Stimulated activated CD4-positive, alpha-beta T cell treated with anti-CD3 and anti-CD28 coated beads, Interleukin-1b, Interleukin-23, amount 100 ng/mL, for 1 hour (primary cell): ENCODE data around the gene PLGLB2.
"Not testable (repeated sequence)": the region's sequence is repeated elsewhere in the genome, so short reads cannot be mapped to it uniquely, and the experiment has no call there.

Experiments
- DNase-seq, 2 donors: peaks; one replicate each; pipeline ENCODE4 v3.0.0-alpha.2; 2020; ENCODE audit warnings: low read depth in 2 of 2

The PLGLB2 gene

DNA sequence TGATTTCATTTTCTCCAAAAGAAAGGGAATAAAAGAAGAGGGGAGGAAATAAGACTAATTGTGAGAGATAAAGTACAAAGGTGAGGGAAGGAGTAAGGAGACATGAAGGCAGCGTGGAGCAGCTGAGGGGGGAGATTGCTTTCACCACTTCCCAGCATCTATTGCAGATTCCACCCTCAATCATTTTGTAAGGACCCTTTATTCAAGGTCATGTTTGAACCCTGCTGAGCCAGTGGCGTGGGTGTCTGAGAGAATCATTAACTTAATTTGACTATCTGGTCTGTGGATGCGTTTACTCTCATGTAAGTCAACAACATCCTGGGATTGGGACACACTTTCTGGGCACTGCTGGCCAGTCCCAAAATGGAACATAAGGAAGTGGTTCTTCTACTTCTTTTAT, at the start of gene PLGLB2:
Gene PLGLB2 (plus strand): TSS at position 297 of the 400 bp plus-strand sequence. CDS start 67 bp downstream, at position 364.
- not testable (repeated sequence) for DNase-seq

DNA sequence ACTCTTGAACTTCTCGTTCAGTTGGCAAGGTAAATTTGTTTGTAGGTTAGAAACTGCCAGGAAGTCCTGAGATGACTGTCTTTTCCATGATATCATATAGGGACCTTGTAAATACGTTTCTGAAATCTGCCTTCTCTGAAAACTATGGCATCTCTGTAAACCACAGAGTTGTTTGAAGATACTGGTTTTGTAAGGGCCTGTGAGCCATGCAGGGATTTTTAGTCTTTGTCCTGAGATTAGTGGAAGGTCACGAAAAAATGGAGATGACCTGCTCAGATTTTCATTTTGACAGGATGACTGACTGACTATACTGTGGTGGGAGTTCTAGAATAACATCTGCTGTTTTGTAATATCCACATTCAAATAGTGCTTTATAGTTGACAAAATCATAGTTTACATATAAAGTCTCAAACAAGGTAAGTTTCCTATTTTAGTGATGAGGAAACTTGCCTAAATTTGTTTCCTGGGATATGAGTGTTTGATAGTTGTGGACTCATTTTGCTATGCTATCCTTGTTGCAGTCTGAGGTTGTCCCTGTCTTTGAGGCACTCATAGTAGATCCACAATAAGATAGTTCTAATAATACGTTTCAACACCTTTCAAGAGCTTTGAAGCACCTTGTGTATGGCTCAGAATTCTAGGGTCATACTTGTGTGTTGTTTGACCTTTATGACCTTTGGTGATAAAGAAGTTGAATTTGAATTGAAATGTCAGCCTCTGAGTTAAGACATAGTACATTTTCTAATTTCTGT, 43.1 kb upstream of the PLGLB2 start:
- not testable (repeated sequence) for DNase-seq

DNA sequence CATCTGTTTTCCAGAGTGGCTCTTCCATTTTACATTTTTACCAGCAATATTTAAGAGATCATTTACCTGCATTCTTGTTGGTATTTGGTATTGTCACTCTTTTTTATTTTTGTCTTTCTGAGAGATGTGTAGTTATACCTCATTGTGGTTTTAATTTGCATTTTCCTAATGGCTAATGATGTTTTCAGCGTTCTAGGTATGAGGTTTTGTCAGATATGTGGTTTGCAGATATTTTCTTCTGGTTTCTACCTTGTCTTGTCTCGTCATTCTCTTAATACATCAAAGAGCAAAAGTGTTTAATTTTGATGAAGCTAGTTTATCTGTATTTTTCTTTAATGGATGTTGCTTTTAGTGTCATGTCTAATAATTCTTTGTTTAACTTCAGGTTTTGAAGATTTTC, 39.5 kb upstream of the PLGLB2 start:
- not testable (repeated sequence) for DNase-seq

DNA sequence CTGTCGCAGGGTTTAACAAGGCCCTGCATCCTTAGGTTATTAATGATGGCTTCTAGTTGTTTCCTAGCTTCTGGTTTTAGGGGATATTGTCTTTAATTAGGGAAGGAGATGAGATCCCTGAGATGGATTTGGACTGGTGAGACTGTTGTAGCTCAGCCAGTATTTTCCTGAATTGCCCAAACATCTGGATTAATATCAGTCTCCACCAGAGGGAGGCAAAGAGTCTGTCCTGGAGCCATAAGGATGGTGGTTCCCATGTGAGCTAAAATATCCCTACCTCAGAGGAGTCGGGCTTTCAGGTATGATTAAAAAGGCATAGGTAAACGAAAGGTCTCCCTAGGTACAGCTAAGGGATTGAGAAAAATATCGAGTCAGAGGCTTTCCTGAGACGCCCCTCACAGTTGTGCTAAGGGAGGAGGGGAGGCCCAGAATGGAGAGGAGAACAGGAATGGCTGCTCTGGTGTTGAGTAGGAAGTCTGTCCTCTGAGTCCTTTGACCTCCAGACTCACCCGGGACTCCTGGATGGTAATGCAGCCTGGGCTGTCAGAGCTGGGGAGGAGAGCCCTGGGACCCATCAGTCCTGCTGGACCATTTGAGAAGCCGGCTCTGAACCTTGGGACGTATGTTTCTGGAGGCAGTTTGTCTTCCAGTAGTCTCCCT, 19.8 kb upstream of the PLGLB2 start:
- not testable (repeated sequence) for DNase-seq

- DNase-seq: not testable (repeated sequence)
Observed at GRCh38 chr2:87740928-87741327, 7.0 kb upstream of the PLGLB2 start.

DNA sequence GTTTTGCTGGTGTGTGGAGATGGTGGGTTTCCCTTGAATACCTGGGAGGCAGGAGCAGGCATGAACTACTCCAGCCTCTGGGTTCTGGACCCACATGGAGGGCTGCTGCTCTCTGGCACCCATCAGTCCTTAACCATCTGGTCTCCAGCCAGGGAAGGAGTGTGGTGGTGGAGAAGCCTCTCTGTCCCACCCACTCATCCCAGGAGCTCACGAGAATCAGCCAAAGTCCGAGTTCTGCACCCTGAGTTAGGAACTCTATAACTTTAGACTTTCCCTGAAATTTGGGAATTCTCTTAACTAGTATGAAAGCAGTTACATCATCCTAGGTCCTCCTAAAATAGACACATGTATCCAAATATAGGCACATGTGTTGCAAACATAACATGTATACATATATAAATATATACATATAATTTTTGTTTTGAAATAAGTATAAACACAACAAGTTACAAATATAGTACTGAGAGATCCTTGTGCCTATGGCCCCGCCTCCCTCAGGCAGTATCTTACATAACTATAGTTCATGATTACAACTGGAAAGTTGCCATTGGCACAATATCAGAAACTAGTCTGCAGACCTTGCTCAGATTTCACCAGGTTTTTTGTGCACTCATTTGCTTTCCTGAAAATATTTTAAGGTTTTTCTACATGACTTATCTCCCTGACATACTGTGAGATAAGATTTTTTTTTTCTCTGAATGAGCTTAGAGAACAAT, 5.3 kb upstream of the PLGLB2 start:
- not testable (repeated sequence) for DNase-seq

DNA sequence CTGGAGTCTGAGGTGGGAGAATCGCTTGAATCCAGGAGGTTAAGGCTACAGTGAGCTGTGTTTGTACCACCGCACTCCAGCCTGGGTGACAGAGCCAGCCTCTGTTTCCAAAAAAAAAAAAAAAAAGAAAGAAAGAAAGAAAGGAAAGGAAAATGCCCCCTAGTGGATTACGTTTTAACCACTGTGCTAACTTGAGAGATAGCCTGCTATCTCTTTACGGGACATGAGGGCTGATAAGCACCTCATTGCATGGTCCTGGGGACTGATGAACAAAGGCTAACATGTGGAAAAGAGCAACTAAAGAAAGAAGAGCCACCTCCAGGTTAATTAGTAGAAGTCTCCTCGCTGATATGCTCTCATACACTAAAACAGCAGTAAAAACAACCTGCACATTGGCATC, 4.2 kb upstream of the PLGLB2 start:
- DNase-seq: not testable (repeated sequence)

GRCh38 chr2:87745353-87745951, 2.4 kb upstream of the PLGLB2 start:
- not testable (repeated sequence) for DNase-seq

GRCh38 chr2:87748524-87748923, 637 bp downstream of the PLGLB2 start:
- not testable (repeated sequence) for DNase-seq

DNA sequence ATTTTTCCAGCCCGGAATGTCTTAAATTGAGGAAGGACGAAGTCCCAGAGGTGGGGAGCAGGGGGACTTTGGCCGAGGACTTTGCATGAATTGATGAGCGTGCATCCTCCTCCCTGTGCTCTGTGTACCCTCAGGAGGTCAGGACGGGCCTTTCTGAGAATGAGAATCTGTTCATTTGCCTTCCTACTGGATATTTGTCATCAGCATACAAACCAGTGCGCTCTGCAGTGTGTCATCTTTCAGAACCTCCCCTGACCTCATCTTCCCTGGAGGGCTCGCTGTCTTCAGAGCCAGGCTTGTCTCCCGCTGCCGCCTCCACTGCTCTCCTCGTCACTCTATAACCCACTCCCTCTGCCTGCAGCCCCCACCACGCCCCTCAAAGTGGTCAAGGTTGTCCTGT, 2.7 kb downstream of the PLGLB2 start:
- not testable (repeated sequence) for DNase-seq

- not testable (repeated sequence) for DNase-seq
Observed at GRCh38 chr2:87754759-87755158, 6.9 kb downstream of the PLGLB2 start.
